Stomach (tissue), 4 donors: ENCODE data around the gene RSBN1.
"Not testable (repeated sequence)": the region's sequence is repeated elsewhere in the genome, so short reads cannot be mapped to it uniquely, and the experiment has no call there.

Experiments used
- CTCF ChIP-seq, 7 experiments: fragments of 450-650 bp in 4 of 7; fragments of 200-600 bp in 3 of 7; sonication (generic) in 3 of 7; IDR thresholded peaks; one replicate each; pipeline ENCODE4 v1.5.1; 2016 to 2019; ENCODE audit warnings: antibody characterized with exemption in 7 of 7, control low read depth in 2 of 7, mild to moderate bottlenecking in 1 of 7
- EP300 ChIP-seq: sonication (generic); formaldehyde crosslinking; IDR thresholded peaks from one replicate; pipeline ENCODE4 v1.6.1; 2017; ENCODE audit warnings: antibody characterized with exemption
- POLR2A ChIP-seq, 4 donors: fragments of 450-650 bp; IDR thresholded peaks; one replicate each; pipeline ENCODE4 v1.6.1; 2016; ENCODE audit warnings: antibody characterized with exemption in 4 of 4, control low read depth in 2 of 4, mild to moderate bottlenecking in 1 of 4, moderate library complexity in 1 of 4
- POLR2AphosphoS5 ChIP-seq, 3 donors: sonication (generic); formaldehyde crosslinking; IDR thresholded peaks; one replicate each; pipeline ENCODE4 v1.6.1; 2016; ENCODE audit warnings: antibody characterized with exemption in 3 of 3

- TF ChIP-seq CTCF (IDR thresholded peaks at IDR 0.05); EP300; POLR2A (IDR thresholded peaks at IDR 0.05); POLR2AphosphoS5 (IDR thresholded peaks at IDR 0.05): not testable (repeated sequence)
Observed at GRCh38 chr1:113753333-113753732, 58.9 kb downstream of the RSBN1 start.
